ENCODE data around the gene CNOT3. TPM values are rescaled to one million over a fixed set of nuclear protein-coding genes. Genes with fewer than 3 reads are reported as not detected.

CNOT3 gene
- total and polyA plus RNA-seq, 2 of the 13 experiments (the other 11 are each of a cell fraction or from before 2014, with no cell fraction given) = 4.3 to 5.8 TPM

DNA sequence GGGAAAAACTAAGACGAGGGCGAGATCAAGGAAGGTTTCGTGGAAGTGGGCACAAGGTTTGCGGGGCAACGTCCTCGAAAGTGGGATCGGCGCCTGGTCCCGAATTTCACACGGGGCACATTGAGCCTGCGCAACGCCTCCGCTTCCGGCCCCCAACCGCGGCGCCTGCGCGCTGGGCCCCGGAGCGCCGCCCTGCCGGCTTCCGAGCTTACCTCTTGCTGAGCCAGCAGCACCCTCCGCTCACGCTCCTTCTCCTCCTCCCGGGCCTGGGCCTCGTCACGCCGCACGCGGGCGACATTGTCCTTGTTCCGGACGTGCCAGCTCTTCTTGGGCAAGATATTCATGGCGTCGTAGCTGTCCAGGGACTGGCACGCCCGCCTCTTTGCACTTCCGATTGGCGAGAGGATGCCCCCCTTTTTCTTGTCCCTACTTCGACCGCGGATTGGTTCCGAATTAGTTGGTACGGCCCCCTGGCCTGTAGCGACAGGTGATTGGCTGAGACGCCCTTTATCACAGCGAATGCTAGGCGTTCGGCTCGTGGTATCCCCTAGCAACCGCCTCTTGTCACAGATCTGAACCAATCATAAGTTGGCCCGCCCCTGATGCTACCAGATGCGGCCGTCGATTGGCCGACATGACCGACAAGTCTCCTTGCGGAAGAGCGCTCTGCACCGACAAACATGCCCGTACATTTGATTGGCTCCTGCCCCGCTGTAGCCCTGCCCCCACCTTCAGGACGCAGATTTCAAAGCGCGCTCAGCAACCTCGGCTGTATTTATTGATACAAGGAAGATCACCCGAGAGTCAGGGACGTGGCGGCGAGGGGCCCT, 22.0 kb downstream of the CNOT3 start, which contains the start of gene LENG1 (continued):
- TF ChIP-seq ARID4A (CRISPR knock-in tag; IDR thresholded peaks at IDR 0.05; ENCODE audit: borderline replicate concordance) (peak; percentile 94), KLF6 (CRISPR knock-in tag; IDR thresholded peaks at IDR 0.05) (peak; percentile 58; the same call in 1 of the 2 replicates), ETV6 (CRISPR knock-in tag; conservative IDR thresholded peaks at IDR 0.05) (no peak), FOXK2 (IDR thresholded peaks at IDR 0.05) (peak; percentile 47; the same call in 1 of the 2 replicates), SKI (IDR thresholded peaks at IDR 0.05; ENCODE audit: partially characterized antibody) (no peak), RORA (CRISPR knock-in tag; IDR thresholded peaks at IDR 0.05) (no peak), ZNF609 (CRISPR knock-in tag; IDR thresholded peaks at IDR 0.05; ENCODE audit: borderline replicate concordance) (0 out of 2 replicates have a peak, but pooled peaks have one; percentile 21), ZNF574 (CRISPR knock-in tag; IDR thresholded peaks at IDR 0.05) (peak; percentile 76), CBX5 (CRISPR knock-in tag; IDR thresholded peaks at IDR 0.05; ENCODE audit: borderline replicate concordance) (peak; percentile 78), YEATS4 (CRISPR knock-in tag; IDR thresholded peaks at IDR 0.05; ENCODE audit: borderline replicate concordance) (peak; percentile 84), SIN3A (IDR thresholded peaks at IDR 0.05; ENCODE audit: borderline replicate concordance, low read depth, low read length) (peak; percentile 98), ZNF589 (CRISPR knock-in tag; conservative IDR thresholded peaks at IDR 0.05) (no peak), REPIN1 (CRISPR knock-in tag; IDR thresholded peaks at IDR 0.05; ENCODE audit: borderline replicate concordance, low read depth) (peak; percentile 79; the same call in 1 of the 2 replicates)
- TF ChIP-seq, protein P1, sequence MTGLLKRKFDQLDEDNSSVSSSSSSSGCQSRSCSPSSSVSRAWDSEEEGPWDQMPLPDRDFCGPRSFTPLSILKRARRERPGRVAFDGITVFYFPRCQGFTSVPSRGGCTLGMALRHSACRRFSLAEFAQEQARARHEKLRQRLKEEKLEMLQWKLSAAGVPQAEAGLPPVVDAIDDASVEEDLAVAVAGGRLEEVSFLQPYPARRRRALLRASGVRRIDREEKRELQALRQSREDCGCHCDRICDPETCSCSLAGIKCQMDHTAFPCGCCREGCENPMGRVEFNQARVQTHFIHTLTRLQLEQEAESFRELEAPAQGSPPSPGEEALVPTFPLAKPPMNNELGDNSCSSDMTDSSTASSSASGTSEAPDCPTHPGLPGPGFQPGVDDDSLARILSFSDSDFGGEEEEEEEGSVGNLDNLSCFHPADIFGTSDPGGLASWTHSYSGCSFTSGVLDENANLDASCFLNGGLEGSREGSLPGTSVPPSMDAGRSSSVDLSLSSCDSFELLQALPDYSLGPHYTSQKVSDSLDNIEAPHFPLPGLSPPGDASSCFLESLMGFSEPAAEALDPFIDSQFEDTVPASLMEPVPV (CRISPR knock-in tag; IDR thresholded peaks at IDR 0.05) = peak; percentile 72; the same call in 1 of the 2 replicates

All from HepG2 (cell line).